Fibroblast of pulmonary artery (primary cell): ENCODE measurements around the gene CAMKK2.

Experiments
- DNase-seq: peaks from one replicate; pipeline ENCODE4 v3.0.0-alpha.2; 2010; ENCODE audit warnings: low read depth
- H3K4me3 ChIP-seq: replicated peaks from 2 replicates; pipeline ENCODE4 v1.5.1; 2011; ENCODE audit warnings: low read depth, mild to moderate bottlenecking, control low read depth, low read length, moderate library complexity
- CTCF ChIP-seq: IDR thresholded peaks from 2 replicates; pipeline ENCODE4 v1.5.1; 2011; ENCODE audit warnings: mild to moderate bottlenecking, control low read depth, low read length, inconsistent platforms; ENCODE audit errors: missing control alignments

Gene CAMKK2

GRCh38 chr12:121331248-121331647 is 34.7 kb upstream of the CAMKK2 start:
- DNase-seq = no peak
- no peak for TF ChIP-seq CTCF
- H3K4me3 ChIP-seq = no peak overlapping the region

GRCh38 chr12:121330692-121331091 is 34.2 kb upstream of the CAMKK2 start:
- no peak for DNase-seq
- no peak for TF ChIP-seq CTCF
- H3K4me3 ChIP-seq = no peak overlapping the region

GRCh38 chr12:121330195-121330594 is 33.7 kb upstream of the CAMKK2 start:
- TF ChIP-seq CTCF = no peak
- DNase-seq = no peak
- no peak overlapping the region for H3K4me3 ChIP-seq

- no peak for DNase-seq
- H3K4me3 ChIP-seq = no peak overlapping the region
- no peak for TF ChIP-seq CTCF
Measured at GRCh38 chr12:121328620-121329019, 32.1 kb upstream of the CAMKK2 start.

GRCh38 chr12:121326996-121327674 is 30.6 kb upstream of the CAMKK2 start:
- H3K4me3 ChIP-seq = no peak overlapping the region
- no peak for TF ChIP-seq CTCF
- no peak for DNase-seq

GRCh38 chr12:121325922-121326396 is 29.4 kb upstream of the CAMKK2 start:
- DNase-seq = no peak
- no peak overlapping the region for H3K4me3 ChIP-seq
- no peak for TF ChIP-seq CTCF

GRCh38 chr12:121323908-121324307 is 27.4 kb upstream of the CAMKK2 start:
- no peak overlapping the region for H3K4me3 ChIP-seq
- no peak for DNase-seq
- TF ChIP-seq CTCF = no peak
